Stimulated activated CD4-positive, alpha-beta T cell treated with anti-CD3 and anti-CD28 coated beads, Interleukin-15, amount 100 ng/mL, for 48 hours (primary cell): Measurements from ENCODE around the gene PRICKLE4.
A peak's percentile ranks its signal among the peaks of the same experiment; 100 is the strongest.

Source experiments
- DNase-seq, 2 donors: peaks; one replicate each; pipeline ENCODE4 v3.0.0-alpha.2; 2020; ENCODE audit warnings: low read depth in 2 of 2

Gene PRICKLE4

DNA sequence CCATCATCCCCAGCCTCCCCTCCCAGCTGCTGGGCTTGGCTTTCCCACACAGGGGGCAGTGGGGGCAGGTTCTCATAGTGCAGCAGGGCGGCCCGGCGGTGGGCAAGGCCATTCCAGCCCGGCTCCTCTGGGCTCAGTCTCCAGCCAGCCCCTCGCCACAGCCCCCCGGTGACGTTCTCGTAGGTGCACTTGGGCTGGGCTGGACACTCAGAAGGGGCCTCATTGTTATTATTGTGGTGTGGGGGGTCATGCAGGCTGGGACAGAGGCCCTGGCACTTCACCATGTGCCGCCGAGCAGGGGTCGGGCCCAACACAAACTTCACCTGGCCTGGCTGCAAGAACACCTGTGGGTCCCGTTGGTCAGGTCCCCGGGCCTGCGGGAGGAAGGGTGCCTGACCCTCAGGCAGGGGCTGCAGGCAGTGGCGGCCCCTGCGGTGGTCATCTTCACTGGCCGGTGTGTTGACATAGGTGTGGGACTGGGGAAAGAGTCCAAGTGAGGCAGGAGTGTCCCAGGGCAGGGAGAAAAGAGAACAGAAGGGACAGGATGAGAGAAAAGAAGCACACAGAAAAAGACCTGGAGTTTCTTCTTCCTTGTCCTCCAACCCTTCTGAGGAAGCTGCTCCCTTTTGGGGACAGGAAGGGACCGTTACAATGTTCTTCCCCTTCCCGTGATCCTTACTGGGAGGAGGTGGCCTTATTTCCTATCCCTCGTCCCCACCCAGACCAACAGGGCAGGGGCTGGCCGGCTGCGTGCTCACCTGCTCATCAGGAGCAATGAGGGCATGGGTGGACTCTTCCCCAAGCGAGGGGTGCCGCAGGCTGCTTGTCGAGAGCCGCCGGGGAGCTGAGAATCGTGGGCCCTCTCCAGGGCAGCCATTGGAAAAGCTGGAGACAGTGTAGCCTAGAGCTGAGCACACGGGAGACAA is 9.3 kb upstream of the PRICKLE4 start:
- DNase-seq: no peak

DNA sequence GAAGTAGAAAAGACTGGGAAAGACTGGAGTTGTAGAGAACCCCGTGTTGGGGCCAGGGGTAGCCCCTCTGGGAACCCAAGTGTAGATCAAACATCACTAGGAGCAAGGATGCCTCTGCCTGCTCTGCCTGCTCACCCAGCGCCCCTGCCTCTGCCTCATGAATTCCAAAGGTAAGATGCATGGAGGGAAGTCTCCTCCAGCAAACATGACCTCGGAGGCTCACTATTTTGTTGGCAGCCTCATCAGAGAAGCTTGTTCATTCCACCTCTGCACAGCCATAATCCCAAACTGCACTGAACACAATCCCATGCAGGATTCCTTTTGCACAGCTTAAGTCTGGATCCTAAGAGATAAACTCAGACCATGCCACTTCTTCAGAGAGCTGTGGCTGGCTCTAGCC is 5.7 kb upstream of the PRICKLE4 start:
- DNase-seq: no peak

DNA sequence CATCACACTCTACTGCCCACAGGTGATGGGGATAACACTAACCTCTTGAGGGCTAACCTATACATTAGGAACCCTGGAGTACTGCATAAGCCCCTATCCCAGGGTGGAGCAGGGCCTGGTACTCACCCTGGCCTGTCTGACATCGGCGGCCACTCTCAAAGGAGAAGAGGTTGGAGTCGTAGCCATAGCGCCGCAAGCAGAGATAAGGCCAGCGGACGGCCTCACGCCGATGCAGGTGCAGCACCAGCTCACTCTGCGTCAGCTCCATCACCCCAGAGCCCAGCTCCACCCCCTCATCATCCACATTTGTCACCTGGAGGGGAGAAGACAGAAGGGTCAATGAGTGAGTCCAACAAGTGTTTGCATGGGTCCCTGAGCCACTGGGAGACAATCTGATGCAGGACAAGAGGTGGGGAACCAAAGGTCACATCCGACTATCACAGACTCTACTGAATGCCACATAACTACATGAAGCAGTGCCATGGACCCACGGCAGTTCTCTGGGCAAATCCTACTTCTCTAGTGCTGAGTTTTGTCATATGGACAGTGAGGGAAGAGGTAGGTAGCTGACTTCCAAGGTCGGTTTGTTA is 5.2 kb upstream of the PRICKLE4 start:
- no peak for DNase-seq

DNA sequence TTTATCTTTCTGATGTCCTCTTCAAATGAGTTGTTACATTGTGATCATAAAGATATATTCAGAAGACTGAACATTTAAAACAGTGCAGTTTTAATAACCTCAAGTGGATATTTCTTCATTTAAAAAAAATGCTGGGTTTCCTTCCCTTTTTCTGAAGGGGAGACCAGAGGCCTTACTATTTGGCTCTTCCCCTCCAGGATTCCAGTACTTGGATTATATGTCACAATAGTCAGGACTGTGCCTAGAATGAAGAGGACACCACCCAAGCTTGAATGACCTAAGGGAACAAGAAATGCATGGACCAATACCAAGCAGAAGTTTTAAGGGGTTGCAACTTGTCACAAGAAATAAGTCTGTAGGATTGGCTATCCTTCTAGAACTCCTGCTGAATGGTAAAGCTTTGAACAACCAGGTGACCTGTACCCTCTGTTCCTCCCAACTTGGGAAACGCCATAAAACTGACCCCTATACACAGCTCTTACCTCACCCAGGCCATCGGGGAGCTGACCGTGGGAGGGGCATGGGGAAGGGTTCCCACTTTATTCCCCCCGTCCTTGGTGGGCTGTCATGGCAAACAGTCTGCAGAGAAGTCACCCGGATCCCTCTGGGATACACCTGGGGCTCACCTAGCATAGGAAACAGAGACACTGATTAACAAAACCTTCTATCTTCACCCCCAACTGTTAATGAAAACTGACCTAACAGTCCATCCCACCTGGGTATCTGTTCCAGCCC is 2.9 kb upstream of the PRICKLE4 start:
- DNase-seq: no peak

DNA sequence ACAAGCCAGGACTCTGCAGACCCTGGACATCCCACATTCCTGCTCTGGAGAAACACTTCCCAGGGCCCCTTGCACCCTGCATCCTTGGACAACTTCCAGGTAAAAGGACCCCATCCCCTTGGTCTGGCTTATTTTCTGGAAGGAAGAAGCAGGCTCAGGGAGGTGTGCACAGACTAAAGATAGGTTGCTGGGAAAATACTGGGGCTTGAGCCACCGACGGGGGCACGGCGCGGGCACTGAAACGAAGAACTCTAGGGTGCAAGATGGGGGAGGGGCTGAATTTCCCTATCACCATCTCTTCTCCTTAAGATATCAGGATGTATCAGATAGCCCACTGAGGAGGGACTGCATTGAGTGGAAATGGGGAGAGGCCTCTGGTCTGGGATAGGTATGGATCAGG is 1.7 kb upstream of the PRICKLE4 start:
- no peak for DNase-seq

DNA sequence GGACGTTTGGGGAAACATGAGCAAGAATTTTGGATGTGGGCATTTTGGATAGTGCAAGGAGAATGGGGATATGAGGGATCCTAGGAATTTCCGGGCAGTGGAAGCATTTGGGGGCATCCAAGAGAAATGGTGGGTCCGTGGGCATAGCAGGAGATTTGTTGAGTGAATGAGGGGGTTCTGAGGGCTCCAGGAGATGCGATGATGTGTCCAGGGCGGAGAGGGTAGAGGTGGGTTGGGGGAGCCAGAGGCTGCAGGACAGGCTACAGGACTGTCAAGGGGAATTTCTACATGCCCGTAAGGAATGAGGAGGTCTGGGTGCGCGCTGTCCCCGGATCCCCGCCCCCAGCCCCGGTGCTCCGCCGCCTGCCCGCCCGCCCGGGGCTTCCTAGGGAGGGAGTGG is 1.2 kb upstream of the PRICKLE4 start:
- no peak for DNase-seq

DNA sequence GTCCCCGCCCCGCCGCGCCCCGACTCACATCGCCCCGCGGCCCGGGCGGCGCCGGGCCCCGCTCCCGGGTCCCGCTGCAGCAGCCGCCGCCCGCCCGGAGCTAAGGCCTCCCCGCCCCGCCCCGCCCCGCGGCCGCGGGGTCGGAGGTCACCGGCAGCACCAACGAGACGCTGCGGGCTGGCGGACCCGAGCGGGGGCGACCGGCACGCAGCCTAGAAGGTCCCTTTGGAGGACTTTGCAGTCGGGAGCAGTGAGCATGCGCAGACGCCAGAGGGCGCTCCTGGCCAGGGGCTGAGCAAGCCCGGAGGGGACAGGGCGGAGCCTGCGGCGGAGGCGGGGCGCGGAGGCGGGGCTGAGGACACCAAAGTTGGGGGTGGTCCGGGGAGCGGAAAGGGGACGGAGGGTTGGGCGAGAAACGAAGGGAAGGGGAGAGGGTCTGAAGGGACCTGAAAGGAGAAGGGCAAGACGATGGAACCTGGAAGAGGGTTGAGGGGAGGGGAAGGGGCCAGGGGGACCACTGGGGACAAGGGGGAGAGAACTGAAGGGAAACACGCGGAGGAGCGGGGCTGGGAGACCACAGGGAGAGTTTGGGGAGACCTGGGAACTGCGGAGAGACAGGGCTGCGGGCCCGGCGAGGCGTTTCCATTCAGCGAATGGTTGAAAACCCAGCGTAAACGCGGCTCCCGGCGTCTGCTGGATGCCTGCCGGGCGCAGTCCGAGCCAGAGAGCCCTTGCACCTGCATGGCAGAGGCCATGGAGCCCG is 613 bp upstream of the PRICKLE4 start, which contains the start of gene FRS3:
Gene FRS3, minus strand, starts transcription at position 113 of the 763 bp plus-strand sequence. CDS start 2,913 bp downstream, outside the sequence.
- peak; percentile 98 to 99 for DNase-seq

DNA sequence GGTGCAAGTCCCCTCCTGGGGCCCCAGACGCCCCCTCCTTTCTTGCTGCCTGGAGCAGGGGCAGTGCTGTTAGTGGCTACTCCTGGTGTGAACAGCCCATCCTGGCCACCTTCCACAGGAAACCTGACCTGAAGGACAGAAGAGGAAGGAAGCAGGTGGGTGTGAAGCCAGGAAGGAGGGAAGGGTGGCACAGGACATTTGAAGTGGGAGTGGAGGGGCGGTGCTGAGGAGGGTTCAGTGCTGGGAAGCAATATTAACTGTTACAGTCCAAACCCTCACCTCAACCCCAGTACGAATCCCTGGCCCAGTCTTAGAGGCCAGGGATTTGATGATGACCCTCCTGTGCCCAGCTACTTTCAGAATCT is 766 bp downstream of the PRICKLE4 start:
- DNase-seq: no peak

DNA sequence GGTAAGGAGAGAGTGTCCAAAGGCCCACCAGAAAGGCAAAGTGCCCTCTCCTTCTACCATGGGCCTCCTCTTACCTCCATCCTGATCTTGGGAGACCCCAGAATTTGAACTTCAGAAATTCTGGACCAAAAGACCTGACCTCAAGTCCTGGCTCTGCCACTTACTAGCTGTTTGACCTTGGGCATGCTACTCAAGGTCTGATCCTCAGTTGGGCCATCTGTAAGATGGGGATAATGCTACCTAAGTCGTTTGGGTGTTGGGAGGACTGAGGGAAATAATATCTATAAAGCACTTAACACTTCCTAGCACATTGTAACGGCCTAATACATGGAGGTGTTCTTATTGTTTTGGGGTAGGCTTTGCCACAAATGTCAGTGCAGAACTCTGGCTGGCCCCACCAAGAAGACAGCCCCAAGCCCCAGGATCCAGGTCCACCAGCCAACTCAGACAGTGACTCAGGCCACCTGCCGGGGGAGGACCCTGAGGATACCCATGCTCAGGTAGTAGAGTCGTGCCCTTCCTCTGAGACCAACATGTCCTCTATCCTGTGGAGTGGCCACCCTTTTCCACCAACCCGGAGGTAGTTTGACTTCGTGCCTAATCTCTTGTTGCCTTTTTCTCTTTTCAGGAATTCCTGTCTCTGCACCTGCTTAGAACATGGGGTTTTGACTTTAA is 2.7 kb downstream of the PRICKLE4 start:
- no peak for DNase-seq

DNA sequence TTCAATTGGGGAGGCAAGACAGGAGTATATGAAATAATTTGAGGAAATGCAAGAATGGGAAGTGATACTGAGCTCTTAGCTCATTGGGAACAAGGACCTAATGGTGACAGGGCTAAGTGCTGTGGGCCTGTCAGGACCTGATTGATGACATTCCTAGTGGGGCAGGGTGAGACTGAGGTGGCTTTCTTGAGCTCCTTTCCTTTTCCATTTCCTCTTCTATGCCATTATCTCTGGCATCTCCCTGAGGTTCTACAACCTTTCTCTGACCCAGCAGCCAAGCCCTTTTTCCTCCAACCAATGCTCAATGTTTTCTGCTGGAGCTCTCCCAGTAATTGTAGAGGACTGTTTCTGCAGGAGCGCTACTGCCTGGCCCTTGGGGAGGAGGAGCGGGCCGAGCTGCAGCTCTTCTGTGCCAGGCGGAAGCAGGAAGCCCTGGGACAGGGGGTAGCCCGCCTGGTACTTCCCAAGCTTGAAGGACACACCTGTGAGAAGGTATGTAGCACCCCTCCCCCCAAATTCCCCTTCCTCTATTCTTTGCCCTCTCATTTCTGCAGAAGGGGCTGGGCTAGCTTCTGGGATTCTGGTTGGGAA is 4.1 kb downstream of the PRICKLE4 start:
- DNase-seq: no peak

DNA sequence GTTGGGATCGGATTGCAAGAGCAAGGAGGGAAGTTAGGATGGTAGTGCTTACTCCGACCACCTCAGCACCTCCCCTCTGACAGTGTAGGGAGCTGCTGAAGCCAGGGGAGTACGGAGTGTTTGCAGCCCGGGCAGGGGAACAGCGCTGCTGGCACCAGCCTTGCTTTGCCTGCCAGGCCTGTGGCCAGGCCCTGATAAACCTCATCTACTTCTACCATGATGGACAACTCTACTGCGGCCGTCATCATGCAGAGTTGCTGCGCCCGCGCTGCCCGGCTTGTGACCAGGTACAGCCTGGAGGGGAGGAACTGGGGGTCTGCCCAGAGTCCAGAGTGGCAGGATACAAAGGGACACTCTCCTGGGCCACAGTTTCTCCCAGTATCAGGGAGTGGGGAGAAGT is 4.7 kb downstream of the PRICKLE4 start:
- no peak for DNase-seq

DNA sequence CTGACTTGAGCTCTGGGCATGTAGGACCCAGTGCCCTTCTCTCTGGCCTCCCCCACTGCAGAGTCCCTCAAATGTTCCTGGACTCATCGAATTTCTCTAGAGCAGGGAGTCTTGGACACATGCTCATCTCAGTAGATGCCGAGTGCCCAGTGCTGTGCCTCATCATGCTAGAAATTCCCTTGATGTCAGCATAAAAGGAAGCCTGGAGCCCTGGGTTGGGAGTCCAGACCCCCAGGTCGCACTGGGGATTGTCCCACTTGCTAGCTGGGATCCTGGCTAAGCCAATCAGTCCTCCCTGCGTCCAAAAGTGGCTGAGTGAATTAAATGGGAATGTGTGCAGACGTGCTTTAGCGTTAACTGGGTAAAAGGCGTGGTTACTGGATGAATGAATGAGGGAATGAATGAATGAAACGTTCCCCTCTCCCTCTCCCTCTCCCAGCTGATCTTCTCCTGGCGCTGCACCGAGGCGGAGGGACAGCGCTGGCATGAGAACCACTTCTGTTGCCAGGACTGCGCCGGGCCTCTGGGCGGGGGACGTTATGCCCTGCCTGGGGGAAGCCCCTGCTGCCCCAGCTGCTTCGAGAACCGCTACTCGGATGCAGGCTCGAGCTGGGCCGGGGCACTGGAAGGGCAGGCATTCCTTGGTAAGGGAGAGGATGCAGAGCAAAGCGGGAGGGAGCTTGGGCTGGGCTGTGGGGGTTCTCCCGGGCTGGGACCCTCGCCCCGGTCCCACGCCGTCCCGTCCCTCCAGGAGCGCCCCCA is 5.3 kb downstream of the PRICKLE4 start:
- DNase-seq: no peak

DNA sequence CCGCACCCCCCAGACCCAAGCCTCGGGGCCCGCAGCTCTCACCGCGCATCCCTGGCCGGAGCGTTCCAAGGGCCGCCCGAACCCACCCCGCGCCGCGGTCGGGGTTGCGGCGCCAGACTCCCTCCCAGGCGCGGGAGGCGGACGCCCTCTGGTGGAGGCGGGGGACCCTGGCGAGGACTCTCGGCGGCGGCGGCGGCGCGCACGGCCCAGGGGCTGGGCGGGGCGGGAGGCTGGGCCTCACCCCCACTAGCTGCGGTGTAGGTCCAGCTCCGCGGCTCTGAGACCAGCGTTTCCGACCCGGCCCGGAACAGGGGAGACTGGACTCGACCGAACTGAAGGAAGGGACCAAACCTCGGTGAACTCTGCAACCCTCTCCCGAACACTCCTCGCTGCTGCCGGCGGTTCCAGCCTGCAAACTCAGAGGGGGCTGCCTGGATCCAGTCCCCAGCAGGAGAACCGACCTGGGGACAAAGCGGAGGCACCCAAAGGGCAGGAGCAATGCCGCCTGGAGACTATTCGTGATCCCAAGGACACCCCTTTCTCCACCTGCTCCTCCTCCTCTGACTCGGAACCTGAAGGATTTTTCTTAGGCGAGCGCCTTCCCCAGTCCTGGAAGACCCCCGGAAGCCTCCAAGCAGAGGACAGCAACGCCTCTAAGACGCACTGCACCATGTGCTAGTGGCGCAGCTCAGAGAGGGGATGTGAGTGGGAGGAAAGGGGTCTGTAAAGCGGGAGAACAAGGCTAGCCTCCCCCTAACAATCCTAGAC is 6.1 kb downstream of the PRICKLE4 start:
- DNase-seq: peak; percentile 66 to 85

DNA sequence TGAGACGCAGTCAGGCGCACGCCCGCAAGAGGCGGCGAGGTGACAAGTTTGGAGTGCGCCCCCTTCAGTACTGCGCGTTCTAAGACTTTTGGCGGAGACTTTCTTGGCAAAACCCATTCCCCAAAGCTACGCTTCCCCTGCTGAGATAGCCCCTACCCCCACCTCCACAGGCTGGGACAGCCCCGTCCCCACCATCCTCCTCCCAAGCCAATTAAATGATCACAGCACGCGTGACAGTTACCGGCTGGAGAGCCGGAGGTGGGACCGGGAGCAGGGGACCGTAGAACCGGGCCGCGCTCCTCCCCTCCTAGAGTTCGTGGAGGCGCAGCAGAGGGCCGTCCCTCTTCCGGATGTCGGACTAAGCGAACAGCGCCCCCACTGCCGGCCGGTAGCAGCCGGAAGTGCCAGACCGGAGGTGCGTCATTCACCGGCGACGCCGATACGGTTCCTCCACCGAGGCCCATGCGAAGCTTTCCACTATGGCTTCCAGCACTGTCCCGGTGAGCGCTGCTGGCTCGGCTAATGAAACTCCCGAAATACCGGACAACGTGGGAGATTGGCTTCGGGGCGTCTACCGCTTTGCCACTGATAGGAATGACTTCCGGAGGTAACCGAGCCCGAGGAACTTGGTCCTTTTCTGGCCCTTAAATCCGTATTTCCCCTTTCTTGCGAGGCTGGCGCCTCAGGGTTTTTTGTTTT is 6.8 kb downstream of the PRICKLE4 start, which contains the start of gene TOMM6:
Gene TOMM6, plus strand, starts transcription at position 476 of the 699 bp plus-strand sequence. Its CDS starts 4 bp downstream, at position 480.
- peak; percentile 94 to 95 for DNase-seq

DNA sequence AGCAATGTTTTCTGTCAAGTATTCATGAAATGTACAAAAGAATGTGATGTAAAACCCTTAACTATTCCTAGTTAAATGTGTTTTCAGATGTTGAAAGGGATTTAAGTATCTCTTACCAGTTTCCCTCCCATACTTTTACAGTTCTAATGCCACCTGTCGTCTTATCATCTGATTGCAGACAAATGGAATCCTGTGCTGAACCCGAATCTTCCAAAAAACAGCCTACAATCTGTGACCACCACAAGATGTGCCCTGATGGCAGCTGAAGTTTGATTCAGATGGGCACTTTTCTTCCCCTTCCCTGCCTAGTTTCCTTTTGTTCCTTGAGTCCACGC is 8.8 kb downstream of the PRICKLE4 start:
- no peak for DNase-seq

DNA sequence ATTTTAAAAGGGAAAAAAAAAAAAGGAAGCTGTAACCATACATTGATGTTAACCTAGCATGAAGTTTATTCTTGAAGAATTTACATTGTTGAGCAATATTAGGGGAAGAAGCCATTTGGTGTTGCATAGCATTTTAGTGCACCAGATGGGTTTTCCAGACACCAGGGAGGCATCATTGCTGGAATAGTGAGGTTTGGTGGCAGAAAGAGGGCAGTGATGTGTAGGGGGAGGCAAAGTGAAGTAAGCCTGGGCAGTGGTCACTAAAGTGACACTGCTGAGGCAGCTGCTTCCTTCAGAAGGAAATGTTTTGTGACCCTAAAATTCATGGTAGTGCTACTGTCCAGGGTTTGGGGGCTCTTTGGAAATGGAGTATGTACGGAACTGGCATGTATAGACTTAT is 9.5 kb downstream of the PRICKLE4 start:
- DNase-seq: no peak

DNA sequence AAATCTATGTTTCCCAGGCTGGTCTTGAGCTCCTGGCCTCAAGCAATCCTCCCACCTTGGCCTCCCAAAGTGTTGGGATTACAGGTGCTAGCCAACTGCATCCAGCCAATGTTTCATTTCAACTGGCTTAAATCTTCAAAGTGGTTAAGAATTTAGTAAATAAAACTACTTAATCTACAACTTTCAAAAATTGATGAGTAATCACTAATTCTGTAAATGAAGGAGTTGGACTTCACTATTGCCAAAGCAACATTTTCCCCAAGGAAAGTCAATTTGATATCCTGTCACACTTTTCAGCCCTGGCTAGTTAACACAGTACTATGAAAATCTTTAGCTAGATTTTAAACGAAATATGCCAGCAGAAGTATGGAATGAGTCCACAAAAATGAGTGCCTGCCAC is 10.7 kb downstream of the PRICKLE4 start:
- no peak for DNase-seq

DNA sequence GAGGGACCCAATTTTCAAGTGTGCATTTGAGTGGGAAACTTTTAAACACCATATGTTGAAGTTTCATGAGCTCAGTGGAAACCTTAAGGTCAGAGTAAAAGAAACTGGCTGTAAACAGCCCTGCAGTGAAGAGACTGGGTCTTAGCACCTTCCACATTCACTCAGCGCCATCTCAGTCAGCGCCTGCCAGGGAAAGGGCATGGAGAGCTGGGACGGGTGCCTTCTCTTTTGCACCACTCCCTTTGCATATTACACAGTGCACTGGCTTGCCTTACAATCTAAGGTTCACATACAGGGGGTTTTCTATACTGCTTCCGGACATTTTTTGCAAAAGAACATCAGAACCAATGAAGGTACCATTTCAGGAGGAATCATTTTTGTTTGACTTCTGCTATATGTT is 11.4 kb downstream of the PRICKLE4 start:
- no peak for DNase-seq

DNA sequence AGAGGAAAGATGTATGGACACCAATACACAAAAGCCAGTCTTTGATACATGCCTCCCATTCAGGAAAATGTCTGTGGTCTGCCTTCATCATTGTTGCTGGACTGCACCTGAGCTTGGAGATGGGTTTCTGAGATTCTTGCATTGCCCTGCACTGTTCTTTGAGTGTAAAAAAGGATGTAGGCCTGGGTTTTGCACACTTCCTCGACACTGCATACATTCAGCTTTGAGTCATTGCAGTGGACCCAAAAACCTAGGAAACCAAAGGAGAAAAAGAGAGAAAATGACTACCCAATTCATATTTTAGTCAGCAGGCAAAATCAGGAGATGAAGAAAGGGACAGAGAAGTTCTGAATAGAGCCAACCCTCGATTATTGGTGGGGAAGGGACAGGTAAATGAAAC is 15.9 kb downstream of the PRICKLE4 start:
- no peak for DNase-seq
